Endothelial cell of umbilical vein (primary cell): ENCODE data around the gene ADARB2. TPM values are rescaled to one million over a fixed set of nuclear protein-coding genes. Genes with fewer than 3 reads are reported as not detected.

Experiments used
- BruUV-seq: library from RNA; stranded (reverse); fragments of 400-500 nt; replicated peaks from 2 replicates; lab custom pipeline; 2021; lab: Mats Ljungman, UMichigan
- CTCF ChIA-PET: fragments of 300-600, 350-600 bp; sonication (Branson Sonifier 250); formaldehyde crosslinking; loops from one replicate; lab custom pipeline; 2021; ENCODE audit warnings: antibody characterized with exemption, inconsistent platforms; lab: Charles Lee
- POLR2A ChIA-PET: fragments of 300-600, 350-600 bp; sonication (Branson Sonifier 250); formaldehyde crosslinking; loops from one replicate; lab custom pipeline; 2021; ENCODE audit warnings: antibody characterized with exemption, inconsistent platforms; lab: Charles Lee
- DNase-seq: peaks from one replicate; pipeline ENCODE4 v3.0.0-alpha.2; 2011; ENCODE audit warnings: low read depth, low spot score
- FAIRE-seq: peaks from 2 replicates; lab custom pipeline; 2011; peaks lifted over from hg19 to GRCh38; lab: Jason Lieb, UNC
- H2AFZ ChIP-seq: 2 replicates; pipeline ENCODE4 v1.6.0; 2012; ENCODE audit warnings: low read depth, low read length, control low read depth, inconsistent platforms
- H3K27ac ChIP-seq: 2 replicates; pipeline ENCODE4 v1.5.1; 2011; ENCODE audit warnings: low read depth, mild to moderate bottlenecking, control low read depth, low read length, moderate library complexity; ENCODE audit not compliant: insufficient read depth
- H3K27me3 ChIP-seq, 2 experiments: 2 replicates each; pipeline versions ENCODE4 v1.6.0 to v1.6.1; 2011; ENCODE audit warnings: low read length in 2 of 2, mixed read lengths in 1 of 2; ENCODE audit not compliant: control insufficient read depth in 2 of 2, insufficient read depth in 2 of 2
- H3K36me3 ChIP-seq, 2 experiments: 2 replicates in 1 of 2; 3 replicates in 1 of 2; pipeline ENCODE4 v1.5.1; 2011; ENCODE audit warnings: low read length in 2 of 2, mild to moderate bottlenecking in 1 of 2, moderate library complexity in 1 of 2; ENCODE audit not compliant: control insufficient read depth in 2 of 2, insufficient read depth in 2 of 2; ENCODE audit errors: extremely low read depth in 1 of 2
- H3K4me1 ChIP-seq: 3 replicates; pipeline ENCODE4 v1.5.1; 2011; ENCODE audit warnings: mild to moderate bottlenecking, low read length; ENCODE audit not compliant: control insufficient read depth, insufficient read depth; ENCODE audit errors: extremely low read depth
- H3K4me2 ChIP-seq: 2 replicates; pipeline ENCODE4 v1.6.1; 2011; ENCODE audit warnings: low read length, control low read depth, mixed read lengths; ENCODE audit not compliant: insufficient read depth
- H3K4me3 ChIP-seq, 3 experiments: fragments of 200-600 bp in 1 of 3; sonication (generic), shearing (Covaris generic) in 1 of 3; replicated peaks in 1 of 3; 2 replicates each; pipeline ENCODE4 v1.5.1; 2011 to 2016; ENCODE audit warnings: control low read depth in 3 of 3, low read length in 3 of 3, mild to moderate bottlenecking in 2 of 3, inconsistent platforms in 1 of 3, low read depth in 1 of 3, moderate library complexity in 1 of 3; ENCODE audit not compliant: insufficient read depth in 1 of 3
- H3K79me2 ChIP-seq: 2 replicates; pipeline ENCODE4 v1.6.0; 2012; ENCODE audit warnings: low read length, inconsistent platforms; ENCODE audit not compliant: control insufficient read depth, insufficient read depth
- H3K9ac ChIP-seq: replicated peaks from 2 replicates; pipeline ENCODE3; 2011; ENCODE audit warnings: low read length, control low read depth; ENCODE audit not compliant: insufficient read depth; ENCODE audit errors: extremely low read depth
- H3K9me1 ChIP-seq: replicated peaks from 3 replicates; pipeline ENCODE4 v1.6.0; 2011; ENCODE audit warnings: mild to moderate bottlenecking, low read length; ENCODE audit not compliant: control insufficient read depth, insufficient read depth; ENCODE audit errors: extremely low read depth
- H3K9me3 ChIP-seq: replicated peaks from 2 replicates; pipeline ENCODE4 v1.5.1; 2012; ENCODE audit warnings: low read length, inconsistent platforms; ENCODE audit not compliant: control insufficient read depth, insufficient read depth
- H4K20me1 ChIP-seq: replicated peaks from 2 replicates; pipeline ENCODE3; 2011; ENCODE audit warnings: mild to moderate bottlenecking, low read length; ENCODE audit not compliant: control insufficient read depth, insufficient read depth; ENCODE audit errors: extremely low read depth
- CTCF ChIP-seq, 2 donors: IDR thresholded peaks; 1 replicate in 1 of 2; 2 replicates in 1 of 2; pipeline ENCODE4 v1.5.1; 2011; ENCODE audit warnings: low read length in 2 of 2, mild to moderate bottlenecking in 2 of 2, moderate library complexity in 2 of 2, control low read depth in 1 of 2, inconsistent platforms in 1 of 2, low read depth in 1 of 2; ENCODE audit not compliant: insufficient read depth in 1 of 2; ENCODE audit errors: extremely low read depth in 1 of 2
- EZH2 ChIP-seq: IDR thresholded peaks from 2 replicates; pipeline ENCODE4 v1.6.1; 2012; ENCODE audit warnings: borderline replicate concordance, low read depth, mild to moderate bottlenecking, moderate library complexity, low read length, inconsistent platforms; ENCODE audit not compliant: severe bottlenecking
- FOS ChIP-seq: IDR thresholded peaks from 2 replicates; pipeline ENCODE4 v1.6.1; 2011; ENCODE audit warnings: mild to moderate bottlenecking, low read length, moderate library complexity, borderline replicate concordance; ENCODE audit not compliant: insufficient read depth
- GATA2 ChIP-seq: IDR thresholded peaks from 2 replicates; pipeline ENCODE4 v1.7.0; 2011; ENCODE audit warnings: low read depth, mild to moderate bottlenecking, moderate library complexity, mixed read lengths, low read length; ENCODE audit not compliant: insufficient read length, insufficient read depth
- JUN ChIP-seq: IDR thresholded peaks from 2 replicates; pipeline ENCODE4 v1.6.1; 2011; ENCODE audit warnings: borderline replicate concordance, low read depth; ENCODE audit not compliant: insufficient read length, insufficient read depth
- MAX ChIP-seq: IDR thresholded peaks from 2 replicates; pipeline ENCODE4 v1.6.1; 2011; ENCODE audit not compliant: insufficient read depth, insufficient read length
- MYC ChIP-seq: IDR thresholded peaks from one replicate; pipeline ENCODE4 v1.6.1; 2011; ENCODE audit warnings: mild to moderate bottlenecking, low read depth, low read length
- POLR2A ChIP-seq: IDR thresholded peaks from 2 replicates; pipeline ENCODE4 v1.6.1; 2012; ENCODE audit warnings: low read depth, mild to moderate bottlenecking, control low read depth, low read length
- POLR2AphosphoS5 ChIP-seq: IDR thresholded peaks from 2 replicates; pipeline ENCODE4 v1.6.1; 2012; ENCODE audit warnings: low read depth, mild to moderate bottlenecking, control low read depth, low read length, moderate library complexity; ENCODE audit not compliant: insufficient read depth
- dilution Hi-C: fragments of 300-500 bp; cut with MboI; formaldehyde crosslinking; loops from one replicate; pipeline ENCODE4 v1.15.0; 2019; ENCODE audit warnings: low sequenced_read_pairs; ENCODE audit not compliant: extremely low pct_ligation_motif_present
- intact Hi-C: fragments of 100-400 bp; cut with micrococcal nuclease; formaldehyde crosslinking; loops from one replicate; pipeline ENCODE4 v1.10.0; 2022
- polyA plus RNA-seq, 4 experiments: library from polyadenylated mRNA; depleted of rRNA in 3 of 4; stranded (reverse) in 3 of 4; unstranded in 1 of 4; fragments of >200 nt; gene quantifications; 2 replicates each; pipeline versions ENCODE4 v1.2.1 to v1.2.3, GENCODE V29; 2011 to 2012; ENCODE audit warnings: missing spikeins in 1 of 4
- total RNA-seq: library from RNA; stranded (reverse); gene quantifications from 2 replicates; pipeline ENCODE4 v1.2.3, GENCODE V29; 2021

ADARB2 gene
- total and polyA plus RNA-seq, 2 donors (not counting 3 experiments of a cell fraction or from before 2014, with no cell fraction given), result not detected

GRCh38 chr10:1363446-1364121 lies 373.7 kb downstream of the ADARB2 start:
- H3K9me3 ChIP-seq, result no peaks in the 10 kb centered on the region
- H3K9ac ChIP-seq, result no peak overlapping the region
- no peak overlapping the region for H3K4me3 ChIP-seq
- TF ChIP-seq FOS (no peak), MAX (no peak), GATA2 (no peak), EZH2 (no peak), JUN (no peak), CTCF (IDR thresholded peaks at IDR 0.05; ENCODE audit: extremely low read depth in 1 of 2, insufficient read depth in 1 of 2, low read depth in 1 of 2, low read length in 2 of 2) (no peak), POLR2A (no peak), POLR2AphosphoS5 (no peak), MYC (no peak)
- BruUV-seq, result no TSS peak
- H3K4me2 ChIP-seq, result no peak overlapping the region
- H4K20me1 ChIP-seq, result no peaks in the 10 kb centered on the region
- CTCF ChIA-PET, result no interaction called here
- no peaks in the 10 kb centered on the region for H3K36me3 ChIP-seq
- H3K27me3 ChIP-seq, result no peaks in the 10 kb centered on the region
- H3K4me1 ChIP-seq, result no peaks in the 10 kb centered on the region
- DNase-seq (no peak), FAIRE-seq (no peak)
- H3K27ac ChIP-seq, result no peak overlapping the region
- intact Hi-C loops (no loop called here), dilution Hi-C loops (no loop called here)
- H2AFZ ChIP-seq, result no peak overlapping the region
- POLR2A ChIA-PET, result no interaction called here
- no peaks in the 10 kb centered on the region for H3K79me2 ChIP-seq
- no peaks in the 10 kb centered on the region for H3K9me1 ChIP-seq
